HFF-Myc (cell line): ENCODE results near the gene HCCS.
"Not testable (repeated sequence)": the region's sequence is repeated elsewhere in the genome, so short reads cannot be mapped to it uniquely, and the experiment has no call there.

Experiments
- DNase-seq: peaks from one replicate; pipeline ENCODE4 v3.0.0-alpha.2; 2011; ENCODE audit warnings: low read depth; ENCODE audit errors: extremely low read depth
- H3K4me3 ChIP-seq: replicated peaks from 2 replicates; pipeline ENCODE4 v1.5.1; 2011; ENCODE audit warnings: low read depth, mild to moderate bottlenecking, control low read depth, low read length
- TF ChIP-seq, protein P1 (sequence below): IDR thresholded peaks from 2 replicates; pipeline ENCODE4 v1.5.1; 2012; ENCODE audit warnings: mild to moderate bottlenecking, low read depth, low read length, control low read depth; ENCODE audit errors: missing control alignments

HCCS gene

DNA sequence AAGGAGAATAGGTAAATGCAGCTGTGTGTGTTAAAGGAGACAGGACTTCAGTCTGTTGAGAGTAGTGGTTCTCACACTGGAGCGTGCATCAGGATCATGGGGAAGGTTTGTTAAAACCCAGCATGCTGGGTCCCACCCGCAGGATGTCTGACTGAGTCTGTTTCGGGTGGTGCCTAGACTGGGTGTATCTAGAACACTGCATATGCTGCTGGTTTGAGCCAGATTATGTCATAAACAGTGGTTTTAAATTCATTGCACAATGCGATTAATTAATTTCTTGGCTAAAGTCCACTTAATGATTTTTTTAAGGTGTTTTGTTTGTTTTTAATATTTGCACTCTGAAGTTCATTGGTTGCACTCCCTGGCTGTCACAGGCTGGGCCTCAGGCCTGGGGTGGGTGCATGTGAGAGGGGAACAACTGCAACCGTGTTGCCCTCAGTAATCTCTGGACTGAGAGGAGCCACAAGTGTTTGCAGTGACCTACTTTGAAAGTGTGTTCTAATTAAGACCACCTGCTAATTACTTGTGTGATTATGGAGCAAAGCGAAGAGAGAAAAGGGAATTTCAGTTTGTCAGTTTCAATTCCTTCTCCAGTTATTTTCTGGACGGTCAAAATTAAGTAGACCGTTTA lies 8.3 kb downstream of the HCCS start:
- no peak for DNase-seq
- H3K4me3 ChIP-seq = no peak overlapping the region
- TF ChIP-seq, protein P1, sequence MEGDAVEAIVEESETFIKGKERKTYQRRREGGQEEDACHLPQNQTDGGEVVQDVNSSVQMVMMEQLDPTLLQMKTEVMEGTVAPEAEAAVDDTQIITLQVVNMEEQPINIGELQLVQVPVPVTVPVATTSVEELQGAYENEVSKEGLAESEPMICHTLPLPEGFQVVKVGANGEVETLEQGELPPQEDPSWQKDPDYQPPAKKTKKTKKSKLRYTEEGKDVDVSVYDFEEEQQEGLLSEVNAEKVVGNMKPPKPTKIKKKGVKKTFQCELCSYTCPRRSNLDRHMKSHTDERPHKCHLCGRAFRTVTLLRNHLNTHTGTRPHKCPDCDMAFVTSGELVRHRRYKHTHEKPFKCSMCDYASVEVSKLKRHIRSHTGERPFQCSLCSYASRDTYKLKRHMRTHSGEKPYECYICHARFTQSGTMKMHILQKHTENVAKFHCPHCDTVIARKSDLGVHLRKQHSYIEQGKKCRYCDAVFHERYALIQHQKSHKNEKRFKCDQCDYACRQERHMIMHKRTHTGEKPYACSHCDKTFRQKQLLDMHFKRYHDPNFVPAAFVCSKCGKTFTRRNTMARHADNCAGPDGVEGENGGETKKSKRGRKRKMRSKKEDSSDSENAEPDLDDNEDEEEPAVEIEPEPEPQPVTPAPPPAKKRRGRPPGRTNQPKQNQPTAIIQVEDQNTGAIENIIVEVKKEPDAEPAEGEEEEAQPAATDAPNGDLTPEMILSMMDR = no peak

DNA sequence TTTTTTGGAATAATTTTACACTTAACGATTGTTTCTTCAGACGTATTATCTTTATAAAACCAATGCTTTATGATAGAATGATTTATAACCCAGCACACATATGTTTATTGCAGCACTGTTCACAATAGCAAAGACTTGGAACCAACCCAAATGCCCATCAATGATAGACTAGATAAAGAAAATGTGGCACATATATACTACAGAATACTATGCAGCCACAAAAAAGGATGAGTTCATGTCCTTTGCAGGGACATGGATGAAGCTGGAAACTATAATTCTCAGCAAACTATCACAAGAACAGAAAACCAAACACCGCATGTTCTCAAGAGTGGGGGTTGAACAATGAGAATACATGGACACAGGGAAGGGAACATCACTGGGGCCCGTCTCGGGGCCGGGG lies 12.0 kb downstream of the HCCS start:
- not testable (repeated sequence) for DNase-seq, H3K4me3 ChIP-seq

DNA sequence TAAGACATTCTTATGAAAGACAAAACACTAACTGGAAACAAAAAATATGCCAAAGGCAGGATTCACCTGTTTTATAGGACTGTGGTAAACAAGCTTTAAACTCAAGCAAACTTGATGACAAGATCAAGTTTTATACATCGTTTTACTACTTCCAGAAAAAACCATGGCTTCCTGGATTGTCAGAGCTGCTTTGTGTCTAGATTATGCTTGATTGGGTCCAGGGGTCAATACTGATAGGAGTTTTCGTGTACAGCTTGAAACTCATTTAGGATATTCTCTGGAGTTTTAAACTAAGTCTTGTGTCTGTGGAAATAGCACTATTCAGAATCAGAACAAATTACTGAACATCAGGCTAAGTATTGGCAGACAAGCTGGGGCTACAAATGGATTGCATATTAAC lies 13.0 kb downstream of the HCCS start:
- no peak for DNase-seq
- TF ChIP-seq, protein P1 = no peak
- no peak overlapping the region for H3K4me3 ChIP-seq

DNA sequence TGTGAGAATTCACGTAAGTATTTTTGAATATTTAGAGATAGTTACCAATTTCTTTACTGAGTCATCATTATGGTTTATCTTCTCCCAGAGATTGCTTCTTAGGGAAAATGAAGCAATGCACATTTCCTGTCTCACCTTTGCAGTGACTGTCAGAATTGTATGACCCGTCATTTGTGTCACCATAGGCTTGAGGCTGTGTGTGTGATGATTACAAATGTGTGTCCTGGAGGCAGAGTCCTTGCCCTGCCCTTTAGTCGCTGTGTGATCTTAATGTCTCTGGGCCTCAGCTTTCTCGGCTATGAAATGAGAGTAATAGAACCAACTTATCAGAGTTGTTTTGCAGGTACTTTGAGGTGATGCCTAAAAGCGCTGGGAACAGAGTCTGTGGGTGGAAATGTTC lies 13.9 kb downstream of the HCCS start:
- DNase-seq = no peak
- H3K4me3 ChIP-seq = no peak overlapping the region
- TF ChIP-seq, protein P1 = no peak

DNA sequence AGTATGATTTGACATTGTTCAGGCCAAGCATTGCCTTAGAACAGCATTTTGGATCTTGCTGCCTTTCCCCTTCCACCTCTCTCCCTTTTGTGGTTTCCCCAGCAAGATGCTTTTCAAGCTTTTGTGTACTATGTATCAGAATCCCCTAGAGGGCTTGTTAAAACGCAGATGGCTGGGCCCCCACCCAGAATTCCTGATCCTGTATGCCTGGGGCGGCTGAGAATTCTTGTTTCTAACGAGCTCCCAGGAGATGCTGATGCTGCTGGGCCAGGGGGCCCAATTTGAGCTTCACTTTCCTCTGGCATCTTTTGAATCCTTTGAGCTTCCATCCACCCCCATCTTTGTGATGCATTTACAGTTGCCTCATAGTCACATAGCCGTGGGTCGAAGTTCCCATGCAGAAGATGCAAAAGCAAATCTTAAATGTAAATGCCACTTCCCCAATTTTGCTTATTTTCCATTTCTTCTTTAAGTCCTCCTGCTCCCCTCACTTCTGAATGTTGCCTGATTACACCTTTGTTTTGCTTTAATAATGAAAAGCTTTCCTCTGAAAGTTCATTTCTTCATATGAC lies 18.5 kb downstream of the HCCS start:
- TF ChIP-seq, protein P1 = no peak
- H3K4me3 ChIP-seq = no peak overlapping the region
- no peak for DNase-seq

DNA sequence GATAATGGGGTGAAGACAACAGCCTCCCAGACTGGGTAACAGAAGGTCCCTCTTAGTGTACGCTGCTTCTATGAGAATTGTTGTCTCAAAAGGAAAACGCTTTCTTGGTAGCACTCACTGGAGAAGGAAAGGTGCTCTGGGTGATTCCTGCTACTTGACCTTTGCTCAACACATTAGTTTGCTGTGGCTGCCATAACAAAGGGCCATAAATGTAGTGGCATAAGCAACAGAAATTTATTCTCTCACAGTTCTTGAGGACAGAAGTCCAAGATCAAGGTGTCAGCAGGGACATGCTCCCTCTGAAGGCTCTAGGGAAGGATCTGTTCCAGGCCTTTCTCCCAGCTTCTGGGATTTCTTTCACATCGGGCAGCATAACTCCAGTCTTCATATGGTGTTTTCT lies 19.0 kb downstream of the HCCS start:
- no peak overlapping the region for H3K4me3 ChIP-seq
- TF ChIP-seq, protein P1 = no peak
- DNase-seq = no peak

DNA sequence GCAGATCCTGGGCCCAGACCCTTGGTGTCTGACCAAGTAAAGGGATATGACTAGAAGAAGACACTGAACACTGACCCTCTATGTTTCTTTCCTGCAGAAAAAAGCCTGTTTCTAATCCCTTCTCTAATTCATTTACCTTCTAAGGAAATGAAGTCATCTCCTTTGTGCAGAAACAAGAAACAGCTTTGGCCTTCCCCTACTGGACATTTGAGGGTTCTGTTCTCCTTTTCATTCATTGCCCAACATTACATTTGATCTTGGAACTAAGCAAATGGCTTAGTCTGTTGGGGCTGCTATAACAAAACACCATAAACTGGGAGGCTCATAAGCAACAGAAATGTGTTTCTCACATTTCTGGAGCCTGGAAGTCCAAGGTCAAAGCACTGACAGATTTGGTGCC lies 20.0 kb downstream of the HCCS start:
- TF ChIP-seq, protein P1 = no peak
- DNase-seq = no peak
- H3K4me3 ChIP-seq = no peak overlapping the region
